Breast epithelium (tissue), 3 donors: ENCODE data around the gene CLIC3.

Experiments
- CTCF ChIP-seq, 3 donors: fragments of 450-650 bp; IDR thresholded peaks; one replicate each; pipeline ENCODE4 v1.5.1; 2016 to 2017; ENCODE audit warnings: antibody characterized with exemption in 3 of 3, mild to moderate bottlenecking in 3 of 3, moderate library complexity in 3 of 3
- POLR2A ChIP-seq: fragments of 450-650 bp; IDR thresholded peaks from one replicate; pipeline ENCODE4 v1.6.1; 2016; ENCODE audit warnings: antibody characterized with exemption, mild to moderate bottlenecking, moderate library complexity
- POLR2AphosphoS5 ChIP-seq, 3 donors: sonication (generic); formaldehyde crosslinking; IDR thresholded peaks; one replicate each; pipeline ENCODE4 v1.6.1; 2017; ENCODE audit warnings: antibody characterized with exemption in 3 of 3

DNA sequence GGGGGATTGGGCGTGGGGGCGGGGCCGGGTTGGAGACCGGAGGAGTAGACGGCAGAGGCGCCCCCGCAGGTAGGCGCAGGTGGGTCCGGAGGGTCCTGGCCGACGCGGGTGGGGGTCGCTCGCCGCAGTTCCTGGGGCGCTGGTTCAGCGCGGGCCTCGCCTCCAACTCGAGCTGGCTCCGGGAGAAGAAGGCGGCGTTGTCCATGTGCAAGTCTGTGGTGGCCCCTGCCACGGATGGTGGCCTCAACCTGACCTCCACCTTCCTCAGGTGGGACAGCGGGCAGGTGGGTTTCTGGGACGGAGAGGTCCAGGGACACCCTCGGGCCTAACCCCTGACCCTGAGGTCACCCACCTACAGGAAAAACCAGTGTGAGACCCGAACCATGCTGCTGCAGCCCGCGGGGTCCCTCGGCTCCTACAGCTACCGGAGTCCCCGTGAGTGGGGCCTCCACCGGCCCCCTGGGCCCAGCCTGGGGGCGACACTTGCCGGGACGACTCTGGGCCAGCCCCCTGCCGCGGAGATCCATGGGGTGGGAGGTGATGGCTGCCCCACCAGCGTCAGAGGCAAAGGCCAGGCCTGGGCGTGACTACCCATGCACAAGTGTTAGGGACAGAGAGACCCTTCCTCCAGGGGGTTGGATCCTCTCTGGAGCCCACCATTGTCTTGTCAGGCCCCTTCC, 17.4 kb downstream of the CLIC3 start:
- TF ChIP-seq CTCF (IDR thresholded peaks at IDR 0.05) (no peak), POLR2A (no peak), POLR2AphosphoS5 (IDR thresholded peaks at IDR 0.05) (no peak)
